NCI-H446 treated with DMSO at 0.1 percent for 48 hours (cell line): ENCODE measurements around the gene PLEKHH3.
A peak's percentile ranks its signal among the peaks of the same experiment; 100 is the strongest.

Source experiments
- DNase-seq: peaks from one replicate; lab custom pipeline; 2025; lab: John Stamatoyannopoulos, UW

The PLEKHH3 gene

DNA sequence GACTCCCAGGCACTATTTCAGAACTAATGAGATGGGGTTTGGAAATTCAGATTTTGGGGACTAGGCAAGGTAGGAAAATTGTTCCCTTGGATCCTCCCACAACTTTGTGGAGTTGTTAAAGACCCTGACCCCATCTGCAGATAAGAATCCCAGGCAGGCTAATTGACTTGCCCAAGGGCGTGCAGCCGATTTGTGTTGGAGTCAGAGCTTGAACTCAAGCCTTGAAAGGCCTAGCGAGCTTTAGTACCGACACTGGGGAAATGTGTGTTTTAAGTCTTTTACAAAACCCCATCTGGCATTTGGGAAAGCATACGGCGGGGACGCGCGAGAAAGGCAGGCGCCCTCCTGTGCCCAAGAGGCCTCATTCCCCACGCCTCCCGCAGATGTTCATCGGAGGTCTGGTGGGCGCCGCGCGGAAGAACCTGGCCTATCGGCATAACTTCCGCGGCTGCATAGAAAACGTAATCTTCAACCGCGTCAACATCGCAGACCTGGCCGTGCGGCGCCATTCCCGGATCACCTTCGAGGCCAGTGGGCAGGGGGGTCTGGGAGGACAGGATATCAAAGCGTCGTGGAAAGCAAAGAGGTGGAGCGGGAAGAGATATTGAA, 9.8 kb upstream of the PLEKHH3 start:
- no peak for DNase-seq

DNA sequence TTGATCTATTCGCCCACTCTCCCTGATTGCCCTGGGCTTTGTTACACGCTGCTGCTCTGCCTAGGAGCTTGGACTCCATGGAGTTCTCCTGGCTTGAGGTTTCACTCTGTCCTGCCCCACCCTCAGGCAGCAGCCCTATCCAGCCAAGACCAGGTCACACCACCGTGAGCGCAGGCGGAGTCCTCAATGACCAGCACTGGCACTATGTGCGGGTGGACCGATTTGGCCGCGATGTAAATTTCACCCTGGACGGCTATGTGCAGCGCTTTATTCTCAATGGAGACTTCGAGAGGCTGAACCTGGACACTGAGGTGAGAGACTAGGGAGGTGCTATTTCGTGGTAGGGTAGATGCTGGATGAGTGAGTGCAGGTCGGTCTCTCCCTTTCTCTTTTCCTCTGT, 9.0 kb upstream of the PLEKHH3 start:
- no peak for DNase-seq

DNA sequence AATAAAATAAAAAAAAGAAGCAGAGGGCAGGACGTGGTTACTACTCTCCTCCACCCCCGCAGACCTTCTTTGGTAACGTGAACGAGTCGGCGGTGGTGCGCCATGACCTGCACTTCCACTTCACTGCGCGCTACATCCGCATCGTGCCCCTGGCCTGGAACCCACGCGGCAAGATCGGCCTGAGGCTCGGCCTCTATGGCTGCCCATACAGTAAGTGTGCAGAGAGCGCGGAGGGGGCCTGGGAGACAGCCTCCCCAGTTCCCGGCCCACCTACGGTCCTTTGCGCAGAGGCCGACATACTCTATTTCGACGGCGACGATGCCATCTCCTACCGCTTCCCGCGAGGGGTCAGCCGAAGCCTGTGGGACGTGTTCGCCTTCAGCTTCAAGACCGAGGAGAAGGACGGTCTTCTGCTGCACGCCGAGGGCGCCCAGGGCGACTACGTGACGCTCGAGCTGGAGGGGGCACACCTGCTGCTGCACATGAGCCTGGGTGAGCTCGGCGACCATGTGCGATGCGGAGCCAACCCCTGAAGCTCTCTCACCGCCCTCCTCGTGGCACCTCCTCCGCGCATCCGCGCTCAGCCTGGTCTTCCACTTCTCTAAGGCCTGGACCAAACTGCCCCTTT, 8.2 kb upstream of the PLEKHH3 start:
- DNase-seq = no peak

DNA sequence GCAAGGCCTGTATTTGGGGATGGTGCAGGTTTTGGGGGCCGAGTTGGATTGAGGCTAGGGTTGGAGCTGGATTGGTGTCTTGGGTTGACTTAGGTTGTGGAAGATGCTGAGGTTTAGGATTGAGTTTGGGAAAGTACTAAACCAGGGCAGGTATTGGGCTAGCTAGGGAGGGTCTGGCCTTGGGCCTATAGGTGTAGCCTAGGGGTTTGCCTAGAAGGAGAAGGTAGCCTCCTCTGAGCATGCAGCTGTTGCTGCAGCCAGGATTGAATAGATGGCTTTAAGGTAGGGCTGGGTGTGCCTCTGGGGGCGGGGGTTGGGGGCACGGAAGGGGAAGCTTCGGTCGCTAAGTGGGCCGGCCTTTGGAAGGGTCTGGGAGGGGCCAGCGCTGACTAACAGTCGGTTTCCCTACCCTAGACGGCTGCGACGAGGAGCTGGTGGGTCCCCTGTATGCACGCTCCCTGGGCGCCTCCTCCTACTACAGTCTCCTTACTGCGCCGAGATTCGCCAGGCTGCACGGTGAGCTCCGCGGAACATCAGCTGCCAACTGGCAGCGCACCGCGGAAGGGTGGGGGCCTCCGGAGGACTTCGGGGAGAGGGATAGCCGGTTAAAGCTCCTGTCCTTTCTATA, 6.7 kb upstream of the PLEKHH3 start:
- no peak for DNase-seq

DNA sequence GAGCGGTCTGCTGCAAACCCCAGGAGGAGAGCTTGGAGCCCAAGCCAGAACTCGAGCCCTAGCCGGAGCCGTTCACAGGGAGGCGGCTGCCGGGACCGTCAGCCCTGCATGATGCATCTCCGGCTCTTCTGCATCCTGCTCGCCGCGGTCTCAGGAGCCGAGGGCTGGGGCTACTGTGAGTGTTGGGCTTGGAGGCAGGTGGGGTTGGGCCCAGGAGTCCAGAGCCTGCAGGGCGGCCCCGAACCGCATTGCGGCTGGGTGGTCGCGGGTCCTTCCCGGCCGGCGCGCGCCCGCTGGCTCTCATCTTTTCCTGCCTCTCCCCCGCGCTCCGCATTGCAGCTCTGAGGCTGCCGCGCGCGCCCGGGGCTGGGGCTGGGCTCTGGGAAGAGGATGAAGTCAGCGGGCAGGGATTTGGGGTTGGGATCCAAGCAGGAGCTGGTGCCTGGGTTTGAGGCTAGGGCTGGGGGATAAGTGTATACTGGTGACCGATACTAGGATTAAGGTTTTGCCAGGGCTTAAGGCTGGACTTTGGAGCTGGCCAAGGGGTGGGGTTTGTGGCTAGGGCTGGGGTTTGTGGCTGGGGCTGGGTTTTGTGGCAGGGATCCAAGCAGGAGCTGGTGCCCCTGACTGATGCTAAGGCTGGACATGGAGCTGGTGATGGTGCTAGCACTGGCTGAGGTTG, 6.1 kb upstream of the PLEKHH3 start:
- DNase-seq = peak; percentile 45

DNA sequence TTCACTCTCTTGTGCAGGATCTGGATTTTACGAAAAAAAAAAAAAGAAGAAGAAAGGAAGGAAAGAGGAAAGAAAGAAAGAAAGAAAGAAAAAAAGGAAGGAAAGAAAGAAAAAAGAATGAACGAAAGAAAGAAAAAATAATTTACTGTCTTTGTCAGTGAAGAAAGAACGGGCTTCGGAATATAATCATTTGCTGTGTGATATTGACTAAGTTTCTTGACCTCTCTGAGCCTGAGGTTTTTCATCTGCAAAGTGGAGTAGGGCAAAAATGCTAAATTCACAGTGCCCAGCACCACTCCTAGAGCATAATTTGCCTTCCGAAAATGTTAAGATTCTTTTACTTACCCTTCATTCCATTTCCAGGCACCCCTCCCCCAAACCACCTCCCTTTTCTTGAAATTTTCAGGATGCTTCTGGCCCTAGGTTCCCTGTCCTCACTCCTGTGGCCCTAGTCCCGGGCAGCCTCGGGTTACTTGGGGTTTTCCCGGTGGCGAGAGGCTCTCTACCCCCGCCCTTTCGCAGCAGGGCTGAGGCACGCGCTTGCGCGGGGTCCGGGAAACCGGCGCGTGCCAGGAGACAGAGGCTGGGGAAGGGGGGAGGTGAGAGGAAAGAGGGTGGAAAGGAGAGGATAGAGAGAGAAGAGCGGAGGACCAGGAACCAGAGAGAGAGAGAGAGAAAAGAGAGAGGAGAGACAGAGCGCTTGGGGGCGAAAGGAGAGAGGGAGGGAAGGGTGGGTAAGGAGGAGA, 5.4 kb upstream of the PLEKHH3 start, which contains the start of gene CNTNAP1:
Gene CNTNAP1, plus strand, starts transcription at position 556 of the 746 bp plus-strand sequence. CDS start 299 bp downstream, outside the sequence.
- DNase-seq = peak; percentile 45

DNA sequence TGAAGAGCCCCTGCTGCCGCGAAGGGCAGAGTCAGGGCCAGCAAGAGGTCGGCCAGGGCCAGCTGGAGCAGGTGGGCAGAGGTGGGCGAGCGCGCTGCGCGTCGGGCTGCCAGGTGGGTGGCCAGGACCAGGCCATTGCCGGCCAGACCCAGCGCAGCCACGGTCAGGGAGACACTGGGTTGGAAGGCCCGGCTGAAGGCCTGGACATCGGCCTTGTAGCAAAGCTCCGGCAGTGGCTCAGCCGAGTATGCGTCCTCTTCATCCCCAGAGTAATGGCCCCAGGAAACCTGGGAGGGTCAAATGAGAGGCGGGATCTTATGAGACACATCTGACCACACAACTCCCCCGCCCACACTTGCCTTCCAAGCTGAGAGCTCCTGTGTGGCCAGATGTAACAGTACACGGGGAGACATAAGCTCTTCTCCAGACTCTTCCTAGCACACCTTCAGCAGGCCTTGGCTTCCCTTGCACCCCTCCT, 3.6 kb upstream of the PLEKHH3 start:
- no peak for DNase-seq

DNA sequence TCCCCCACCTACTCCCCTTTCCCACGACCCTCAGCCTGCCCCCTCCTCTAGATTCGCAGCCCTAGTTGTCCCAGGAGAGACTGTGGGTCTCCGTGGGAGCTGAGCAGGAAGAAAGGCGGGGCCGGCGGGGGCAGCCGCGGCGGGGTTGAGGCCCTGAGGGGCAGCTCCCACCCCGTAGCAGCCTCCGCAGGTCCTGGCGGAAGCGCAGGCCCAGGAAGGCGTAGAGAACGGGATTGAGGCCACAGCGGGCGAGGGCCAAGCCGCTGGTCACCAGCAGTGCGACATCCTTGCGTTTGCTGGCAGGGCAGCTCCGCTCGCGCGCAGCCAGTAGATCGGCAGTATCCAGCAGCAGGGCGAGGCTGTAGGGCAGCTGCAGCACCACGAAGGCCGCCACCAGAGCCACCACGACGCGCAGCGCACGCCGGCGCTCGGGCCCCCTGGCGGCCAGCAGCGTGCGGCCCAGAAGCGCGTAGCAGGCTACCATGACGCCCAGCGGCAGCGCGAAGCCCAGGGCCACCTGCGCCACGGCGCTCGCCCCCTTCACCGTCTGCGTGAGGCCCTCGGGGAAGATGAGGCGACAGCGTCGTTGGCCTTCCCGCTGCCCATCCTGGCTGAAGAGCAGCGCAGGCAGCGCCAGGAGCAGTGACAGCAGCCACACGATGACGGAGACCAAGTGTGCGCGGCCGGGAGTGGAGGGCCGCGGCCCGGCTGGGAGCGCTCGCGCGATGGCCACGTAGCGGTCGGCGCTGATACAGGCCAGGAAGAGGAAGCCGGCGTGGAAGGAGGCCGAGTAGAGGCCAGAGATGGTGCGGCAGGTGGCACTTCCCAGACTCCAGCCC, 2.9 kb upstream of the PLEKHH3 start:
- no peak for DNase-seq

DNA sequence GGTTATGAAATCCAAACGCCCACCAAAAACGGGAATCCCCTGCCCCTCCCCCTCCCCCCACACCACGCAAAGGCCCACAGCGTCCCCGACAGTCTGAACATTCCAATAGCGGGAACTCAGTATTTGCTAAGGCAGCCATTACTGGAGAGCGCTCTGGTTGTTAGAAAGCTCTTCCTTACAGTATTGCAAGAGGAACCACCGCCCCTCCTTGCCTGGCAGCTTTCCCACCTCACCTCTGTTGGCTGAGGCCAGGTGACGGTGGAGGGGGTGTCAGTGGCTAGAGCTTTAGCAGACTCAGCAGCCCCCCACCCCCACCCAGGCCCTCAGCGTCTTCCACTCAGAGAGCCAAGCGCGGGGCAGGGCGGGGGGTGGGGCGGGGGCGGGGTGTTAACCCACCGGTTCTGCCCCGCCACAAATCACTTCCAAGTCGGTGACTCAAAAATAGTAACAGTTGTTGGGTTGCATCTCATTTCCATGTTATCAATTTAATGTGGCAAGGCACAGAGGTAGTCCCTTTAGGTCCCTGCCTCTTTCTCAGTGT, 2.2 kb upstream of the PLEKHH3 start:
- no peak for DNase-seq

DNA sequence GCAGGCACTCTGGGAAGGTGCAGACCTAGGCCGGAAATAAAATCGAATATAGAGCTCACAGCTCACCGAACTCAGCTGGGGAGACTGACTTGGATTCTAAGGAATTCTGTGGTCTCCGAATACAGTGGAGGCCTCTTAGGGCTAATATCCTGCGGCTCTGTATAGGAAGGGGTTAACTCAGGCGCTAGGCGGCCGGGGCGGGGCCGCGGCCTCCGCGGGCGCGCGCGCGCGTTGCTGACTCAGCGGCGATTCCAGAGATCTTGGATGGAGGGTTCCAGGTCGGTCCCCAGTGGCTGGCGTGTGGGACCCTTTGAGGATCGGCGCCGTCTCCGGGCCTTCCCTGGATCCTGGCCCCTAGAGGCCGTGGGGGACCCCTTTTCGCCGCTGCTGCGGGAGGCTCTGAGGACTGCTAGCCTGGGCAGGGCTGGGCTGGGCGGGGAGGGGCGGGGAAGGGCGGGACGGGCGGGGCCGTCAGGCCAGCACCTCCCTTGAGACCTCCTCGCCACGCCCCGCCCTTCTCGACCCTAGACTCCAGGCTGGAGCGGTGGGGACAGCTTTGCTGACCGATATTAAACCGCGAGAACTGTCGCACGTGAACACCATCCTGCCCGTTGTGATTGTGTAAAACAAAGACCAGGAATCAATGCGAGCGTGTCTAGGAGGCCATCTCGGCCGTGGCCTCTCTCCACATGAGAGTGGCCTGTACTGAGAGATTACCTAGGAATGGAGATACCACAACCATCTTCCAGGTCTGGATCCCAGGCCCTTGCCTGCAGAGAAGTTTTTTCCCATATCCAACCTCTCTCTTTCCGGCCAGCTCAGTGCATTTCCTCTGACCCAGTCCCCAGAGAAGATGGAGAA, 1.4 kb upstream of the PLEKHH3 start:
- DNase-seq = peak; percentile 77

DNA sequence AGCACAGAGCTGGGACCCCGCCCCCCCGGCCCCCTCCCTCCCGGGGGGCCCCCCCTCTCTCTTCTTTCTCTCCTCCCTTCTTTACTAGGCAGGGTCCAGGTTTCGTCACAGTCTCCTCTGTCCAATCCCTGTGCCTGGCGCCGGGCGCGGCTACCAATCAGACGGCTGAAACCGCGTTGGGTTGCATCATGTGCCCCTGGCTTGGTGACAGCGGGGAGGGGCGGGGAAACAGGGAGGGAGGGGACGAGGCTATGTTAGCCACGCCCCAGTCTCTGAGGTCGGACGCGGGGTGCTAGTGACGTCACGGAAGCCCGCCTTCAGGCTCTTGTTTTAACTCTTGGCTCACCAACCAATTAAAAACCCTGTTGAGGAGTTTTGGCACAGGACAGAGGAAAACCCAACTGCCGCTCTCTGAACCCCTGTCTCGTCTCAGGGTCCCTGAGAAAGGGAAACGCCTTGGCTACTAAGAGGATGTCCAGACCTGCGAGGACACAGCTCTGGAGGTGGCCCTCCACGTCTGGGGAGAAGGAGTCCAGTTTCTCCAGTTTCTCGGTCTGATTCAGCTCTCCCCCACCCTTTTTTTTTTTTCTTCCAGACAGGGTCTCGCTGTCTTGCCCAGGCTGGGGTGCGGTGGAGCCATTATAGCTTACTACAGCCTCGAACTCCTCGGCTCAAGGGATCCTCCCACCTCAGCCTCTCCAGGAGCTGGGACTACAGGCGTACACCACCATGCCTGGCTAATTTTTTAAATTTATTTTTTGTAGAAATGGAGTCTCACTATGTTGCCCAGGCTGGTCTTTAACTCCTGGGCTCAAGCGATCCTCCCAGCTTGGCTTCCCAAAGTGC, 441 bp upstream of the PLEKHH3 start:
- peak; percentile 99 for DNase-seq

DNA sequence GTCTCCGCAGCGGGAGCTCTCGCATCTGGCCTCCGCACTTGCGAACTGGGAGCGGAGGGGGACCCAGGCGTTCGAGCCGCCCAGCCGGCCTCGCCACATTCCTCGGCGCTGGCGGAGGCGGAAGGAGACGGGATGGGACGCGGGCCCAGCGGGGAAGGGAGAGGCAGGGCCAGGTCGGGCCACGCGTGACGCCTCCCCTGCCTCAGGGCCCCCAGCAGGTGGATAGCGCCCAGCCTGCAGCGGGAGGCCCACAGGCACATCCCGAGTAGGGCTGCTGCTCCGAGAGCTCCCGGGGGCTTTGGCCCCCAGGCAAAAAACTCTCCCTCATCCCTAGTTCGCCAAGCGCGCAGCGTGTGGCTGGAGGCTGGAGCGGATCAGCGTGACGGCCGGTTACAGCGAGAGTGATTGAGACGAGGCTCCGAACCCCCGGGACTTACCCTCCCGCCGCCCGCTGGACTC, 800 bp downstream of the PLEKHH3 start:
- DNase-seq = no peak

DNA sequence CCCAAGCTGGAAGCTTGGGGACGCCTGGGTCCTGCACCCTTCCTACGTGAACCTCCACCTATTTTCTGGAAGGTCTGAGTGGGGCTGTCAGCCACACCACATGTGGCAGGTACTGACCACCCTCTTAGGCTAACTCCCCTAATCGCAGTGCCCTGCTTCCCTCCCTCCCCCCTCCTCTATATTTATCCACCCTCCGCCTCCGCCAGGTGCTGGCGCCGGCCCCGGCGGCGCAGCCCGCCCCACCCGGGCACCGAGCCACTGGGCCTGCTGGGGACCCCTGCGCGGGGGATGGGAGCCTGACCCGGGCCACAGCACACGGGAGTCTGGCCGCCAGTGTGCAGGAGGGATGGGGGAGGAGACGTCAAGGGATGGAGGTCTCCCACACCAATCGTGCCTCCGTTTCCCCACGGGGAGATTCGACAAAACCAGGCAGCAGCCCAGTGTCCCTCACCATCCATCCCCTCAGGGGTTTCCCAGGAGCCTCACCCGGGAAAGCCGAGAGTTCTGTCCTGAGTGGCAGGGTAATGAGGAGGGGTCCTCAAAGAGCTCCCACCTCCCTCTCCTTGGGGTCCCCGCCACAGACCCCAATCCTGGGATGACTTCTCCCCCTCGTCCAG, 1.3 kb downstream of the PLEKHH3 start:
- no peak for DNase-seq

DNA sequence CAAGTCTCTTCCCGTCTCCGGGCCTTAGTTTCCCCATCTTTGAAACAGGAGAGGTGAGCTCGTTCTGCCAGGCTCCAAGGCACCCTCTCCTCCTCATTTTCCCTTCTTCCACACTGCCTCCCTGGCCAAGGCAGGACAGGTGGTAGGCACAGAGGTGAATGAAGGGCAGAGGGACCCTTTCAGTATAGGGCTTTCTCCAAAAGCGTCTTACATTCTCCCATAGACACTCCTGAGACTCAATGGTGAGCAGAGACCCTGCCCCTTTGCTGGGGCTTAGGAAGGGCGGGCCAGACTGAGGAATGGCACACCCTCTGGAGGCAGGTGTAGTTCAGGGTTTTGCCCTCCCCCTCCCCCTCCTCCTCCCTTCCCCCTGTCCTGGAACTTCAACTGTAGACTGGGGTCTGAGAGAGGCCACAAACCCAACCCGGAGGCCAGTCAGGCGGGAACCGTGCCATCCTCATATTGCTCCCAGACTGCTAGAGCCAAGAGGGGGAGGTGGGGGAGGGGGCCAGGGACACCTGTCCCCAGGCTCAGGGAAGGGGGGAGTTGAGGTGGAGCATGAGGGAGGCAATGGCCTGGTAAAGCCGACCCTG, 1.9 kb downstream of the PLEKHH3 start:
- DNase-seq = no peak

DNA sequence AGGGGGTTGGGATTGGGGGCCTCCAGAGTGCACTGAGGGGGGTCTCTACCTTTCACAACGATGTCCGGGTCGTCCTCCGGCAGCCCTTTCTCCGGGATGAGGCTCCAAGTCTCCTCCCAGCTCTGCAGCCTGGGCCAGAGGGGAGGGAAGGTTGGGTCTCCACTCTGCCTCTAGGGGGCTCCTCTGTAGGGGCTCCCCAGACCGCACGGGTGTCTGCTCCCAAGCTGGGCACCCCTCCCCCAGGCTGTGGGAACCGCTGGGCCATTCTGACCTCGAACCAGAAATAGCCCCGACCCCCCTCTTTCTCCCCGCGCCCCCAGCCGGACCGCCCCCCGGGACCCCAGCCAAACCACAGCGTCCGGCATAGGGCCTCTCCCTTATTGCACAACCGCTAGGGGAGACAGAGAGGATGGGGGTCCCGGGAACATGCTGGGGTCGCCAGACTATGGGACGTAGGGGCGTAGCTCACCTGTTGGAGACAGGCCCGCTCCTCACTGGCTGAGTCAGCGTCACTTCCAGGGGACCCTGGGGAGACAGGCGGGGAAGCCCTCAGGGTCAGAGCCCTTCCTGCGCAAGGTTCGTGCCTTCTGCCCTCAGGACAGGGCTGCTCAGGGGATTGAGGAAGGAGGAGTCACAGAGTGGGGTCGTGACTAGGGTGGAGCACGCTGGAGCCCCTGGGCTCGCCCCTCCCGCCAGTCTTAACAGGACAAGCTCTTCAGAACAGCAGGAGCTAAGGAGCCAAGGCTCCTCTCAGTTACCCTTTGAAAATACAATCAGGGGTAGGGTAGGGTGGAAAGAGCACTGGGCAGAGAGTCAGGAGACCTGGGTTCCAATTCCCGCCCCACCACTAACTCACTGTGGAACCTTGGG, 2.7 kb downstream of the PLEKHH3 start:
- DNase-seq = no peak

DNA sequence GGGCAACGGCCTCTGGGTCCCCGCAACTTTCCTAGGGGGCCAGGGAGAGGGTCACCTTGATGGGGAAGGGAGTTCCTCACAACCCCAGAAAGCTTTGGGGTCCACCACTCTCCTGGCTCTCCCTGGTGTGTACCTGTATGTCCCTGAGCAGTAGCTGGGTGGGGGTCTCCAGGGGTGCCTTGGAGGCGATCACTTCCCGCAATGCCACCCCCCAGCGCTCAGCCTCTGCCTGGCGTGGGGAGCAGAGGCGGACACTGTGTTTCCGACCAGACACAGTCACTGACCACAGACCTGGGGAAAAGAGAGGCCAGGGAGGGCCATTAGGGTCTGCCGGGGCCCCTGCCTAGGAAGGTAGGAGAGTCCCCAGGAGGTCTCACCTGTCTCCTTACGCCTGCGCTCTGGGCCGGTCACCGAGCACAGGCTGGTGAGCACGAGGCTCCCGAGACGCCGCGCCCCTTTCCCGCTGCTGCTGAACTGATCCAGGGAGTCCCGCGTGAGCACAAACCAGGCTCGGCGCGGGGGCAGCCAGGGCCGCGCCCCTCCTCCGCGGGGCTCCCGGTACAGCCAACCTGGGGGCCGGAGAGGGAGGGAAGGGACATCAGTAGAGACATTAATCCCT, 3.4 kb downstream of the PLEKHH3 start:
- DNase-seq = no peak

DNA sequence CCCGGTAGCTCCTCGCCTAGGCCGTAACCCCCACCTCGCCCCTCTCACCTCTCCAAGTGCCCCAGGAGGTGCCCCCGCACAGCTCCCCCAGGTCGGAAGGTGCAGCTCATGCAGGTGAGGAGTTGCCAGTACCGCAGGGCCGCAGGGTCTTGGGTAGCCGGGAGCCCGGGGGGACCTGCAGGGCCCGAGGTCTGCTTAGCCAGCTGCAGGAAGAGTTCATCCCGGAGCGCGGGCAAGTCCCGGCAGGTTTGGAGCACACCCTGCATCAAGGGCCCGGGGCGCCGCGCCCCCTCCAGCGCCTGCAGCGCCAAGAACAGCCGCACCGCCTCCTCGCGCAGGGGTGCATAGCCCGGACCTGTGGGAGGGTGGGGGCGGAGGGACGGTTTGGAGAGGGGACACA, 4.8 kb downstream of the PLEKHH3 start:
- no peak for DNase-seq
